Neutrophil (primary cell): ENCODE results near the gene STIM1.
"Not testable (repeated sequence)": the region's sequence is repeated elsewhere in the genome, so short reads cannot be mapped to it uniquely, and the experiment has no call there.

Experiments used
- H3K27ac ChIP-seq: fragments of 200-600 bp; sonication (generic); 2 replicates; pipeline ENCODE4 v1.5.1; 2016; ENCODE audit warnings: mild to moderate bottlenecking, moderate library complexity
- H3K27me3 ChIP-seq: fragments of 200-600 bp; sonication (generic); 2 replicates; pipeline ENCODE4 v1.6.0; 2016; ENCODE audit warnings: mild to moderate bottlenecking
- H3K36me3 ChIP-seq: fragments of 200-600 bp; sonication (generic); 2 replicates; pipeline ENCODE4 v1.5.1; 2017
- H3K4me1 ChIP-seq, 2 experiments: fragments of 200-600 bp in 1 of 2; sonication (generic) in 1 of 2; 1 replicate in 1 of 2; 2 replicates in 1 of 2; pipeline versions ENCODE4 v1.5.1 to v1.6.1; 2013 to 2016; ENCODE audit warnings: low read depth in 1 of 2, low read length in 1 of 2, mild to moderate bottlenecking in 1 of 2, moderate library complexity in 1 of 2; ENCODE audit not compliant: control insufficient read depth in 1 of 2, insufficient read depth in 1 of 2
- H3K4me3 ChIP-seq, 2 experiments: fragments of 200-600 bp in 1 of 2; sonication (generic) in 1 of 2; 1 replicate in 1 of 2; 2 replicates in 1 of 2; pipeline ENCODE4 v1.5.1; 2013 to 2016; ENCODE audit warnings: low read depth in 1 of 2, low read length in 1 of 2, mild to moderate bottlenecking in 1 of 2, moderate library complexity in 1 of 2
- H3K9me3 ChIP-seq: fragments of 200-600 bp; sonication (generic); 2 replicates; pipeline ENCODE4 v1.5.1; 2016
- TF ChIP-seq, protein P1 (sequence below): fragments of 200-600 bp; sonication (generic); IDR thresholded peaks from 2 replicates; pipeline ENCODE4 v1.5.1; 2016; ENCODE audit warnings: antibody characterized with exemption

STIM1 gene

DNA sequence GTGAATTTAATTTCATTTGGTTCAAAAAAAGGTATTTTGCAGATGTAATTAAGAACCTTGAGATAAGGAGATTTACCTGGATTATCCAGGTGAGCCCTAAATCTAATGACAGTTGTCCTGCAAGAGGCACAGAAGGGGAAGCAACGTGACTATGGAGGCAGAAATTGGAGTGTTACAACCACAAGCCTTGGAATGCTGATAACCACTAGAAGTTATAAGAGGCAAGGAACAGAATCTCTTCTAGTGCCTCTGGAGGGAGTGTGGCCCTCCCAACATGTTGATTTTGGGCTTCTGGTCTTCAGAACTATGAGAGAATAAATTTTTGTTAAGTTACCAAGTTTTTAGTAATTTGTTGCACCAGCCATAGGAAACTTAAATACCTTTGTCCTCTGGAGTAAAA, 271.9 kb downstream of the STIM1 start:
- TF ChIP-seq, protein P1, sequence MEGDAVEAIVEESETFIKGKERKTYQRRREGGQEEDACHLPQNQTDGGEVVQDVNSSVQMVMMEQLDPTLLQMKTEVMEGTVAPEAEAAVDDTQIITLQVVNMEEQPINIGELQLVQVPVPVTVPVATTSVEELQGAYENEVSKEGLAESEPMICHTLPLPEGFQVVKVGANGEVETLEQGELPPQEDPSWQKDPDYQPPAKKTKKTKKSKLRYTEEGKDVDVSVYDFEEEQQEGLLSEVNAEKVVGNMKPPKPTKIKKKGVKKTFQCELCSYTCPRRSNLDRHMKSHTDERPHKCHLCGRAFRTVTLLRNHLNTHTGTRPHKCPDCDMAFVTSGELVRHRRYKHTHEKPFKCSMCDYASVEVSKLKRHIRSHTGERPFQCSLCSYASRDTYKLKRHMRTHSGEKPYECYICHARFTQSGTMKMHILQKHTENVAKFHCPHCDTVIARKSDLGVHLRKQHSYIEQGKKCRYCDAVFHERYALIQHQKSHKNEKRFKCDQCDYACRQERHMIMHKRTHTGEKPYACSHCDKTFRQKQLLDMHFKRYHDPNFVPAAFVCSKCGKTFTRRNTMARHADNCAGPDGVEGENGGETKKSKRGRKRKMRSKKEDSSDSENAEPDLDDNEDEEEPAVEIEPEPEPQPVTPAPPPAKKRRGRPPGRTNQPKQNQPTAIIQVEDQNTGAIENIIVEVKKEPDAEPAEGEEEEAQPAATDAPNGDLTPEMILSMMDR, result no peak
- Histone ChIP-seq H3K36me3 (peaks cover 69% of the 10 kb centered on the region), H3K4me1 (no peaks in the 10 kb centered on the region), H3K9me3 (no peaks in the 10 kb centered on the region), H3K4me3 (no peak overlapping the region), H3K27me3 (no peaks in the 10 kb centered on the region), H3K27ac (no peak overlapping the region)

GRCh38 chr11:4130219-4130618, 274.8 kb downstream of the STIM1 start:
- H3K9me3 ChIP-seq, H3K27ac ChIP-seq, H3K4me3 ChIP-seq, H3K4me1 ChIP-seq, H3K27me3 ChIP-seq: not testable (repeated sequence)
- H3K36me3 ChIP-seq, result peaks cover 71% of the 10 kb centered on the region

GRCh38 chr11:4134806-4135205, 279.3 kb downstream of the STIM1 start:
- Histone ChIP-seq H3K9me3 (no peaks in the 10 kb centered on the region), H3K27me3 (no peaks in the 10 kb centered on the region), H3K4me1 (no peaks in the 10 kb centered on the region), H3K36me3 (peaks cover 62% of the 10 kb centered on the region), H3K4me3 (no peak overlapping the region), H3K27ac (no peak overlapping the region)
- TF ChIP-seq, protein P1, result no peak

GRCh38 chr11:4138497-4138896, 283.0 kb downstream of the STIM1 start:
- H3K4me3 ChIP-seq, result no peak overlapping the region
- TF ChIP-seq, protein P1, result no peak
- H3K36me3 ChIP-seq, result peaks cover 62% of the 10 kb centered on the region
- H3K27me3 ChIP-seq, result no peaks in the 10 kb centered on the region
- no peak overlapping the region for H3K27ac ChIP-seq
- no peaks in the 10 kb centered on the region for H3K9me3 ChIP-seq
- no peaks in the 10 kb centered on the region for H3K4me1 ChIP-seq

DNA sequence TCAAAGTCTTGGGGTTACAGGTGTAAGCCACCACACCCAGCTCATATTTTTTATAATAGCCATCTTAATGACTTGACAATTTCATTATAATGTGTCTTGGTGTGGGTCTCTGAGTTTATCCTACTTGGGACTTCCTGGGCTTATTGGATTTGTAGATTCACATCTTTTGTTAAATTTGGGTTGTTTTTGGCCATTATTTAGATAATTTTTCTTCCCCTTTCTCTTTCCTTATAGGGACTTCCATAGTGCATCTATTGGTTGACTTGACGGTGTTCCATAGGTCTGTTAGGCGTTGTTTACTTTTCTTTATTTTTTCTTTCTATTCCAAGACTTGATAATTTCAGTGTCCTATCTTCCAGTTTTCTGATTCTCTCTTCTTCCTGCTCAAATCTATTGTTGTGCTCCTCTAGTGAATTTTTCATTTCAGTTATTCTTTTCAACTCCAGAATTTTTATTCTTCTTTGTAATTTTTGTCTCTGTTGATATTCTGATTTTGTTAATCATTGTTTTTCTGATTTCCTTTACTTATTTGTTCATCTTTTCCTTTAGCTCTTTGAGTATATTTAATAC, 284.7 kb downstream of the STIM1 start:
- no peaks in the 10 kb centered on the region for H3K9me3 ChIP-seq
- TF ChIP-seq, protein P1, result no peak
- H3K36me3 ChIP-seq, result peaks cover 48% of the 10 kb centered on the region
- no peak overlapping the region for H3K4me3 ChIP-seq
- no peaks in the 10 kb centered on the region for H3K4me1 ChIP-seq
- no peaks in the 10 kb centered on the region for H3K27me3 ChIP-seq
- no peak overlapping the region for H3K27ac ChIP-seq
